ENCODE measurements around the gene PRDM16.

Gene PRDM16

DNA sequence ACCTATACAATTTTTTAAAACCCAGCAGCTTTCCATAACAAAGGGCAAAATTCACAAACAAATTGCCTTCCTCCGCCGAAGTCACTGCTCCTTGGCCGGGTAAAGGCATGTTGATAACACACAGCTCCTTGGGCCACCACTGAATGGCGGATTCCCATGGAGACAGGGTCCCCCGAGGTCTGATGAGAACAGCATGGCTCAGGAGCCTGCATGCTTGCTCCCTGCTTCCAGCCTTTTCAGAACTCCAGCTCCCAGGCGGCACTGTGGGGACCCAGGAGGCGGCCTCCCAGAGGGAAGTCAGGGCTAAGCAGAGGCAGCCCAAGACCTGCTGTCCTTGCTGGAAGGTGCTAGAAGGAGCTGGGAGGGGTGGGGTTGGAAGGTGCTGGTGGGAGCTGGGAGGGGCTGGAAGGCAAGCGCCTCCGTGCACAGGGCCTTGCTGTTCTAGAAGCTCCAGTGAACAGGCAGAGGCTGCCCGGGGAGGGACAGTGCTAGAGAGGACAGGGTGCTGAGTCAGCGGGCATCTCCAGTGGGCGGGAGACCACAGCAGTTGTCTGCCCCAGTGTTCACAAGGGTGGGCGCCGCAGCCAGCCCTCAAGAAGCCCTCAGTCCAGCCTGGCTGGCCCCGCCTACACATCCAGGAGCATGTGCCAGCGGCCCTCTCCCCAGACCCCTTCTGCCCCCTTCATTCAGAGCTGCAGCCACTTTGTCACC is 35.1 kb downstream of the PRDM16 start:
- DNase-seq (ENCODE audit: low read depth), result no peak

DNA sequence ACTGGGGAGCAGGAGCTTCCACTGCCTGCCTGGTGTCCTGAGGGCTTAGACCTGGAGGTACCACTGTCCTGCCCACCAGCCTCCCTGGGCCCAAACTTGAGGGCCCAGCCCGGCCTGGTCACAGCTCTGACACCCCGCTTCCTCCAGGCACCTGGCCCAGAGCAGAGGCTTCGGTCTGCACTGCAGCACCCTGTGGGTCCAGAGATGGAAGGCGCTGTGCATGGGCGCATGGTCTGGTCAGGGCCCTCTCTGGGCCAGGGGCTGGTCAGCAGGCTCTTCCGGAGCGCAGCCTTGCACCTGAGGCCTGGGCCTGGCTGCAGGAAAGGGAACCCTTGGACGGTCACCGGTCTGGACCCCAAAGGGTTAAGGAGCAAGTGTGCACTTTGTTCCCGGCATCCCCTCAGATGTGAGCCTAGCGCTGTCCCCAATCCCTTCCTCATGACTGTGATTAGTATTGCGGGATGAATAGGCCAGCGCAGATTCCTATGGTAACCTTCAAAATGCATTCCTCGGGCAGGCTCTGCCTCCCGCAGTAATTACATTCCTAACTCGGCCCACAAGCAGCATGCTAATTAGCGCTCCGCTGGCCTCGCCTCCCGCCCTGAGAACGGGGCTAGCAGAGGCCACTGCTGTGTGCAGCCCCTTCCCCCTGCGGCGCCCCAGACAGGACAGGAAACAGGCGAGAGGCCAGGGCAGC is 36.3 kb downstream of the PRDM16 start:
- no peak for DNase-seq (ENCODE audit: low read depth)

DNA sequence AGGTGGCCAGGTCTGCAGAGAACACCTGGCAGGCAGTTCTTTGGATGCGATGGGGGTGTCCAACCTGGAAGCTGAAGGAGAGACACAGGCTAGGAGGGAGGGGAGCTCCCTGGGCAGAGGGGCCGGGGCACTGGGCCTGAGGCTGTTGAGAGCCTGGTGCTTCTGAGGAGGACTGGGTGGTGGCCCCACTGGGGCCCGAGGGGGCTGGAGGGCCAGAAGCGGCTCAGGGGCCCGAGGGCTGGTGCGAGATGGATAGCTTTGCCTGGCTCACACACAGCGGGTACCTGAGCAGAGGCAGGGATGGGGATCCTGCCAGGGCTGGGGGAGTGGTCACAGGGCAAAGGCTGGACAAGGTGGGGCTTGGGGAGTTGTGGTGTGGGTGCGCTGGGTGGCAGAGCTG is 37.2 kb downstream of the PRDM16 start:
- DNase-seq (ENCODE audit: low read depth), result no peak

DNA sequence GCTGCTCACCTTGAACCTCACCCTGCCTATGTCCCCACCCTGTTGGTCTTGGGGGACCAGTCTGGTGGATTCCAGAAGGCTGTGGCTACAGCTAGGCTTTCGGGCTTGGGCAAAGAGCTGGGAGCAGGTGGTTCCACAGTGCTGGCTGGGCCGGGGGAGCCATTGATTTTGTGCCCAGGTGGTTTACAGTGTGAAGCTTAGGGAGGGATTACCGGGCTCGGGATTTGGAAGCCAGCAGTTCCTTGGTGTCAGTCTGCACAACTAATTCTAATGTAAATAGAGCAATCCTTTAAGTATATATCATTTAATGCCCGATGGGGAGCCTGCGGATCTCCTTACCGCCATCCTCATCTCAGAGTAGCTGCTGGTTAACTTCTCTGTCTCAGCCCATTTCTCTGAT is 38.2 kb downstream of the PRDM16 start:
- no peak for DNase-seq (ENCODE audit: low read depth)

DNA sequence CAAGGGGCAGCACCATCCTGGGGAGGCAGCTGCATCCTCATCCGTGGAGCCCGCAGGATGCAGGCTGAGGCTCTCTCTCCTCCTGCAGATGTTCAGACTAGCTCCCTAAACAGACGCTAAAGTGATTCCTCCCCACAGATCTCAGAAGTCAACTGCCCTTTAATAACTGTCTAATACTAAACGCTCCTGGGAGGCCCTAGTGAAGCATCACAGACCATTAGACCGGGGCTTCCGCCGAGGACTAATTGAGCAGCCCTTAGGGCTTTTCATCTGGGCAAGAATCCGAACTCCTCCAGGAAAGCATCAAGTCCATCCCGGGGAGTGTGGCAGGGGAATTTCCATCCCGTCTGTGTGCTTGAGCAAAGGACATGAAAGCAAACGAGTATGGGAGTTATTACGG is 40.4 kb downstream of the PRDM16 start:
- no peak for DNase-seq (ENCODE audit: low read depth)

DNA sequence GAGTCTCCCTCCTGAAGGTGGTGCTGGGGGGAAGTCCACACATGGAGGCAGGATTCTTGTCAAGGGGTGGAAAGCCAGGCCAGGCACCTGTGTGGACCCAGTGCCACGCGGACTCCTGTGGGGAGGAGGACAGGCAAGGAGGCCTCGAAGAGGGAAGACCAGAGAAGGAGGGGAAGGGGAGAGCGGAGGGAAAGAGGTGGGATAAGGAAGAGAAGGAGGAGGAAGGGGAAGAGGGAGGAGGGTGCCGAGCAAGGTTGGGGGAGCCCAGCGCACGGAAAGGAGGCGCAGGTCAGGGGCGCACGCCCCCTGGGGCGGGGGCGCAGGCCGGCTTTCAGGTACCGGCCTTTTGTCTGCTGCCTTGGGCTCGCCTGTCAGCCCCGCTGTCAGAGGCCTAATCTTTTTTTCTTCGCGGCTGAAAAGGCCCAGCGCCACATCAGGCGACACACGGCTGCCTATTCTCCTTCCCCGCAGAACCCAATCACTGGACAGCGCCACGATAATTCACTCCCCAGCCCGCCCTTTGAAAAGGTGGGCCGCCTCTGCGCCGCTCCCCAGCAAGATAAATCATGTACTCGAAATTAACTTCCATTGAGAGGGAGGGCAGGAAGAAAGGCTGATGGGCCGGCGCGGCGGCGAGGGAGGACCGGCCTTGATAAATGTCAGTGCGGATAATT is 42.5 kb downstream of the PRDM16 start:
- DNase-seq (ENCODE audit: low read depth), result no peak

DNA sequence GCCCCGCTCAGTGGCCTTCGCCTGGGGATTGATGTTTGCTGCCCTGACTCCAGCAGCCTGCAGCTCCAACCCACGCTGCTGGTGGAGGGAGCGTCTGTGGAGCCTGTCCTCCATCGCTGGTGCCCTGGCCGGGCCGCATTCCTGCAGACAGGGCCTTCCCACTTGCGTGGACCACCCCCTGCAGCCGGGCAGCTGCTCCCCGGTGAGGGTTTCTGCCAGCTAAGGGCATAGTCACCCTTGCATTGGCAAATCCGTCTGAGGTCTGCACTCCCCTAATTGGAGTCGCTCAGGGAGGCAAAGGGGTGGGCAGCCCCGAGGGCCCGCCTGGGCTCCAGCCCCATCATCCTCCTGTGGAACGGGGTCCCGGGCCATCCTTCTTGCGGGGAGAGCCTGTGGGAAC is 43.5 kb downstream of the PRDM16 start:
- DNase-seq (ENCODE audit: low read depth), result no peak

DNA sequence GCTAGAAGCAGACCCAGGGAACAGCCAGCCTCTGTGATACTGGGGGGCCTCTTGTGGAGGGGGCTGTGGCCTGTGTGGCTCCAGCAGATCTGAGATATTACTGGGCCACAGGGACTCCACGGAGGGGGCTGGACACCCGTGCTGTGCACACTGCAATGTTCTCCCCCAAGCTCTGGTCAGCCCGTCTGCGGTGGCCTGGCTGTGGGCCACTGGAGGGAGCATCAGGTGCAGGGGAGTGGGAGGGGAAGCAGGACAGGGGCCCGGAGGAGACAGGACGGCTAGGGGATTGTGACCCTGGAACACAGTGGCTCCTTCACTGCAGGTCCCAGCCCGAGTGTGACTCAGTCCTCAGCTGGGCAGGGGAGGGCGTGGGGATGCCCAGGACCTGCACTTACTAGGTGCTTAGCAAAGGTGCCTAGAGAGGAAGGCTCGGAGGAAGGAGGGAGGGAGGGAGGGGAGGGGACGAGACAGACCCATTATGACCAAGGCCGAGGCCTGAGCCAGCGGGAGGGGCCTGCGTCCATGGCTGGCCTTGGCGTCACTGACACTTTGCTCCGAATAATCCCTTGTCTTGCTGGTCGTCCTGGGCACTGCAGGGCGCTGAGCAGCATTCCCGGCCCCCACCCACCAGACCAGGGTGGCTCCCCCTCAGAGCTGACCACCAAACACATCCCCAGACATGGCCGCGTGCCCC is 44.2 kb downstream of the PRDM16 start:
- no peak for DNase-seq (ENCODE audit: low read depth)

DNA sequence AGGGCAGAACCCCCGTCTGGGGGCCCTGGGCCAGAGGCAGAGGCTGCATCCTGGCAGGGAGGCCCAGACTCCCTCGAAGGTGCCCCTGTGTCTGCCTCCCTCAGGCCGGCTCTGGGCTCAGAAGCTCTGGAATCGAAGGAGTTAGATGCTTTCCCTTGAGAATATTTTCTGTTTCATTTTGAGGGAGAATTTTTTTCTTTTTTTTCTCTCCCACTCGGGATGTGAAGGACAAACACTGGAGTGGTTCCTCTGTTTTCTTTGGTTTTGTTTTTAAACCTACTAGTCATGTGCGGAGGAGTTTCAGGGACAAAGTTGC is 44.7 kb downstream of the PRDM16 start:
- DNase-seq (ENCODE audit: low read depth), result no peak

DNA sequence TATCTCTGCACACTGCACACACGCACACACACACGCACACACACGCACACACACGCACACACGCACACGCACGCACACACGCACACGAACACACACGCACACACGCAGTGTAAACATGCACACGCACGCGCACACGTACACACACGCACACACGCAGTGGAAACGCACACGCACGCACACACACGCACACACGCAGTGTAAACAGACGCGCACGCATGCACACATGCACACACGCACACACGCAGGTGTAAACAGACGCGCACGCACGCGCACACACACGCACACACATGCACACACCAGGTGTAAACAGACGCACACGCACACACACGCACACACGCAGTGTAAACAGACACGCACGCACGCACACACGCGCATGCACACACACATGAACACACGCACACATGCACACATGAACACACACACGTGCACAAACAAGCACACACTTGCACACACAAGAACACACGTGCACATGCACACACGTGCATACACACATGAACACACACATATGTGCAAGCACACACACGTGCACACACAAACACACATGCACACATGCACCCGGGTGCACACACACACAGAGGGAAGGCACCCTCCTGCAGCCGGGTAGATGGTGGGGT is 45.2 kb downstream of the PRDM16 start:
- DNase-seq (ENCODE audit: low read depth), result no peak

DNA sequence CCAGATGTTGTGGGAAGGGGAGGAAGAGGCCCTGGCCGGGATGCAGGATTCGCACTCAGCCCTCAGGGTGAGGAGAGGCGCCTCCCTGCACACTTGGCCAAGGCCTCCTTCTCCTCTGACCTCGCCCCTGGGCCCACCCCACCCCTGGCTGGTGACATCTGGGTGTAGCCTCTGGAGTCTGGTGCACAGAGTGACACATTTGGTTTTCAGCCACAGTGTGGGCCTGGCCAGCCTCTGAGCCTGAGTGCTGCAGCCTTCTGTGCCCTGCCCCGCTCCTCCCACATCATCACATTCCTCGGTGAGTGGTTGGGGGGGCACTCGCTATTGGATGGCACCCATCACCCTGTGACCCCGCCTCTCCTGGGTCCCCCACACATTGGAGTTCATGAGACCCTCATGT is 45.8 kb downstream of the PRDM16 start:
- no peak for DNase-seq (ENCODE audit: low read depth)

DNA sequence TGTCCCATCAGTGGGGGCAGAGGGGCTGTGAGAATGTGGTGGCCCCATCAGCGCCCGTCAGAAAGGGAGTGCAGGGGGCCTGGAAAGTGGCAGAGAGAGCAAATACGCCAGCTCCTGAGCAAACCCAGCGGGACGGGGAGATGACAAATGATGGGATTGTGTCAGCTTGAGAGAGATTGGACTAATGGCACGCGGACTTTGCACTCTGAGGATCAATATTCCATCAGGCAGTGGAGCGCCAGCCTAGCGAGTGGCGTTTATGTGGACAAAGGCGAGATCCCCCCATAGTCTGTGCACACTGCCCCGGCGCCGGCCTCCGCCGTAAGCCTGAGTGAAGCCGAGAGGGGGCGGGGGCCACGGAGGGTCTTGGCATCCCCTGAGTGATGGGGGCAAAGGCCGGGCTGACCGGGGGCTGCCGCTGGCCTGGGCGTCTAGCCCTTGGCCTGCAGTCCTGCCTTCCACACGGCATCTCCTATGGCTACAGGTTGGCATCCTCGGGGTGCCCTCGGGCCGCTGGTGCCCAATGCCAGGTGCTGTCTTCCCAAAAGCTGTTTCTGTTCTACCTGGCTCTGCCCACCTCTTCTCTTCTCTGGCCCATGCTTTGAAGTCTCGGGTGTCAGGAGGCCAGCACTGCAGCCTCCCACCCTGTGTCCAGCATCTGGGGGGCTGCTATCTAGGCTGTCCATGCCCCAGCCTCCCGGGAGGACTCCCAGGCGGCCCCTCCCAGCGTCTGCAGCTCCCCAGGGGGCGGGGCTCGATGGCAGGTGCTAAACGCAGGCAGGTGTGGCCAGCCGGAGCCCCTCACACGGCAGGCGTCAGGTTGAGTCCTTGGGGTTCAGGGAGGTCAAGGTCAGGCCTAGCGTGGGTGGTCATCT is 46.5 kb downstream of the PRDM16 start:
- no peak for DNase-seq (ENCODE audit: low read depth)

DNA sequence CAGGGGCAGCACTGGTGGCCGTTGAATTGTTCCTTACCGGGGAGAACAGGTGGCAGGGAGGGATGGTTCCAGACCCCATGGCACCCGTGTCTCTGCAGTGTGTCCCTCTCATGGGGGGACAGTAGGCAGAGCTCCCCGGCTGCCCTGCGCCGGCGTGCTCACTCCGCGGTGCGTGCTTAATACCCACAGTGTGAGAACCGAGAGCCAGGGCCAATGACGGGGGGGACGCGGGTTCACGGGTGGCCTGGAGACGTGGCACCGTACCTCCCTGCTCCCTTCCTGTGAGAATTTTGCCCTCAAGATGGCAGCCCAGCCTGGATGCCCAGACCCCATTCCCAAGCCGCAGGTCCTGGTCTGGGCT is 47.1 kb downstream of the PRDM16 start:
- no peak for DNase-seq (ENCODE audit: low read depth)

DNA sequence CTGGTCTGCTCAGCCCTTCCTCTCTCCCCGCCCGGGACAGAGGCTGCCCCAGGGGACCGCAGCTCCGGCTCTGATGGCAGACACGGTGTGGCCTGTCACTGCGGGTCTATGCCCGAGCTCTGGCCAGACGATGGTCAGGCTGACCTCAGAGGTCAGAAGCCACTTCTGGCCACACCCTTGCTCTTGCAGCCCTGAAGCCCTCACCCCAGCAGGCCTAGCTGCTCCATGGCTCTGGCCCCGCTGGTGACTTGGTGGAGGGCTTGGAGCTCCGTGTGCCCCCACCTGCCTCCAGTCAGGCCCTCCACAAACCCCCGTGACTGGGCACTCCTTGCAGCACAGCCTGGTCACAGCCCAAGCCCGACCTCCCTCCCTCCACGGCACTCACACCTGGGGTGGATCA is 47.6 kb downstream of the PRDM16 start:
- DNase-seq (ENCODE audit: low read depth), result no peak

DNA sequence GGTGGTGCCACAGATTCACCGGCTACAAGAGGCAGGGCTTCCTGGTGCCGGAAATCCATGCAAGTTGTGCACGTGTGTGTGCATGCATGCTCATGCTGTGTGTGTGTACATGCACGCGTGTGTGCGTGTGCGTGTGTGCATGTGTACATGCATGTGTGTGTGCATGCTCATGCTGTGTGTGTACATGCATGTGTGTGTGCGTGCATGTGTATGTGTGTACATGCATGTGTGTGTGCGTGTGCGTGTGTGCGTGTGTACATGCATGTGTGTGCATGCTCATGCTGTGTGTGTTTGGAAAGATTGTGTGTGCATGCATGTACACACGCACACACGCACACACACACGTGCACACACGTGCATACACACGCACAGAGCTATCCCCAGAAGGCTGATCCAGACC is 48.9 kb downstream of the PRDM16 start:
- no peak for DNase-seq (ENCODE audit: low read depth)

DNA sequence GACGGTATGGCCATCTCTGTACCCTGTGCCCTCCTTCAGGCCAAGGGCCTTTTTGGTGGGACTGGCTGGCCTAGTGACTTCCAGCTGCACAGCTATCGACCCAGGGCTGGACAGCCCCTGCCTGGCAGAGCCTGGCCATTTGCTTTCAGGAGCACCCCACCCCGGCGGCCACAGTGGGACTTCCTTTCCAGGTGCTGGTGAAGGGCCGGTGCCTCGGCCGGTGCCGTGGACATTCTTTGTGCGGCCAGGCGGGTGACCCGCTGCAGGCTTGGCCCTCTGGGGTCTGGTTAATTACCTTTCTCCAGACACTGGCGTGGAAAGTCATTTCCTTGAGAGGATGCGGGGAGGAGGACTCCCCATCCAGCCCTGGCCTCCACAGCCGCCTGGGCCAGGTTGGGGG is 50.1 kb downstream of the PRDM16 start:
- no peak for DNase-seq (ENCODE audit: low read depth)

DNA sequence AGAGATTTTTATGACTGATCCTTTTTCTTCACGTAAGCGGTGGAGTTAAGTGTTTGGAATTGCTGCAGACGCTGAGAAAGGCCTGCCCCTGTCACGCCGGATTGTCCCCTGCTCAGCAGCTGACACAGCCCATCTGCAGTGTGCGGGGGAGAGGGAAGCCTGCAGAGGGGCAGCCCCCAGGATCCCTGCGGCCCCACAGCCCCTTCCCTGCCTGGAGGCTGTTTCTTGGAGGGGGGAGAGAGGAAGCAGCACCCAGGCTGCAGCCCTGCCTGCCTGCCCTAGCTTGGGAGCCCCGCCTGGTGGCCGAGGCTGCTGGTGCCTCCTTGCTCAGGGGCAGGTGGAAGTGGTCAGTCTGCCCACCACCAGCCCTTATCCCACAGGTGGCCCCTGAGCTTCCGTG is 50.7 kb downstream of the PRDM16 start:
- DNase-seq (ENCODE audit: low read depth), result no peak

DNA sequence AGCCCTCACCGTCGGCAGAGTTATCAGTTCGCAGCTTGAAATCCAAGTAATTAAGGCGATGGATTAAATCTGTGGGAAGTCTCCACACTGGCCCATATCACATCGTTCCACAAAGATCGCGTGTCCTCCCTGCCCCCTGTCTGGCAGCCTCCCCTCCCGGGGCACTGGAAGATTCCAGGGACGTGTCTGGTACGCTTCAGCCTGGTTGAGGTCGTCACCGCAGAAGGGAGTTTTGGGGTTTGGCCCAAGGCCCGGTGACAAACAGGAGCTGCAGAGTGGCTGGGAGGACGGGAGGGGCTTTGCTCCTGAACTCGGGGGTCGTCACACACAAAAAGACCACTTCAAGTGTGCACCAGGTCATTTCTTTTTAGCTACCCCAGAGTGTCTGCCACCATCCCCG is 51.1 kb downstream of the PRDM16 start:
- no peak for DNase-seq (ENCODE audit: low read depth)

DNA sequence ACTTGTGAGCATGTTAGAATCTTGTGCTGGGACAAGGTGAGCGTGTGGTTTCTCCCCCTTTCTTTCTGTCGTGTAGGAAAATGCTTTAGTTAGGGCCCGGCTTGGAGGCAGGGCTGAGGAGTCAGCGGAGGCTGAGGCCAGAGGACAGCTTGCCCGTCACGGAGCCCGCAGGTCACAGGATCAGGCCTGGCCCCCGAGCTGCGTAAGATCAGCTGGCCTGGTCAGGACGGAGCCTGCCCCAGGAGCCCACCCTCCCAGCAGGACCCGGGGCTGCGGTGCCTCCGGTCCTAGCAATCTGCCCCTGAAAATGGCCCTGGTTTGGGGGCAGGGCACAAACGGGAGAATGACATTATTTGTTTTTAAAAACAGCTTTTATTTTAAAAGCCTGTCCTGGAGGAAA is 52.0 kb downstream of the PRDM16 start:
- no peak for DNase-seq (ENCODE audit: low read depth)

DNA sequence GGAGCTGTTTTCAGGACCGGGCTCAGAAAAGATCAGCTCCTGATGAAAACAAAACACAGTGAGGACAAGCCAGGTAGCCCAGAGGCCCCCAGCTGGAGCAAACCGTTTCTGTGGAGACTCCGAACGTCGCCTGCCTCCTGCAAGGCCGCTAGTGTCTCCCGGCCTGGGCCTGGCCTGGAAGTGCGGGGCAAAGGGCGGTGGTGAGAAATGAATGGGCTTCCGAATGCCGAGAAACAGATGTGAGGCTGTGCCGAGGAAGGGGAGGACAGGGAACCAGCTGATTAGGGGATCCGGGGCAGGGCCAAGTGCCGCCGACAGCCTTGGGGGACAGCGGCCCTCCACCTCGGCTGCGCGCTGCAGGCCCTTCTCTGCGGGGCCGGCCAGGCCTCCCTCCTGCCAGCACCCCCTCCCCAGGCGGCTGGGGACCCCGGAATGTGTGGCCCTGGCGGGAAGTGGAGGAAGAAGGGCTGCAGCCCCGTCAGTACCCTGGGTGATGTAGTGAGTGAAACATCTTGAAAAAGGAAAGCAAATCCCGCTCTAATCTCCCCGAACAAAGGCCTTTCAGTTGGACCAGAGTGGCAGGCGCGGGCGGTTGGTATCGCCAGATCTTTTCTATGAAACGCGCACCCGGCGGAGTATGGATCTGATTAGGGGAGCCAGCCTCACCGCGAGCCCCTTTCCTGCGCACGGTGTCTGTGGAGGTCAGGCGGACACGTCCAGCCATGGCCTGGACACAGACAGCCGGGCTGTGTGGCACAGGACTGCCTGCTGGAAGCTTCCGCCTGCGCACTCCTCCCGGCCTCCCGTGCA is 52.6 kb downstream of the PRDM16 start:
- DNase-seq (ENCODE audit: low read depth), result no peak

DNA sequence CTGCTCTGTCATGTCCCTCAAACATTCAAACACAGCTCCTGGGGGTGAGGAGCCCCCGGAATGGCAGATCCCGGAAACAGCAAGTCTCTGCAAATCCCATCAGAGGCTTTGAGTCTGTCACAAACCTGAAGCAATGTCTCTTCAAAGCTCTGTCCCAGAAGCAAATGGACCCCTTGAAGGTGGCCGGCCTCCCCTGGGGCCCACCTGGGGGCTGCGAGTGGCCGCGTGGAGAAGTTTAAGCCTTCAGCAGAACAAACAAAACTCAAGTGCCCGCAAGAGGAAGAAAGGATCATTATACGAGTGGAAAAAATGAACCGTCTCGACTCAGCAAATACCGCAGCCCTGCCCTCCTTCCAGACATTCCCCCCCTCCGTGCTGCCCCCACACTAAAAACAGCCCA is 53.3 kb downstream of the PRDM16 start:
- DNase-seq (ENCODE audit: low read depth), result no peak
